SK-N-SH (cell line): ENCODE data around the gene NTMT2. TPM values are rescaled to one million over a fixed set of nuclear protein-coding genes. Genes with fewer than 3 reads are reported as not detected.
A peak's percentile ranks its signal among the peaks of the same experiment; 100 is the strongest.

ENCODE experiments used
- CTCF ChIA-PET: fragments of 300-600, 350-600 bp; formaldehyde crosslinking; extraction: SDS; loops from one replicate; lab custom pipeline; 2021; lab: Yijun Ruan, JAX
- POLR2A ChIA-PET: fragments of 350-600 bp; sonication (Branson Sonifier 250); formaldehyde crosslinking; extraction: SDS; loops from one replicate; lab custom pipeline; 2020; ENCODE audit warnings: antibody characterized with exemption, inconsistent platforms; lab: Yijun Ruan, JAX
- DNase-seq: peaks from one replicate; pipeline ENCODE4 v3.0.0; 2012
- H2AFZ ChIP-seq: fragments of 200-600 bp; sonication (generic); 2 replicates; pipeline ENCODE4 v1.8.1; 2016; ENCODE audit warnings: antibody characterized with exemption, mild to moderate bottlenecking, low read depth
- H3F3A ChIP-seq: fragments of 200-600 bp; sonication (generic); replicated peaks from 2 replicates; pipeline ENCODE3; 2016; ENCODE audit warnings: antibody characterized with exemption, mild to moderate bottlenecking; ENCODE audit not compliant: insufficient read depth
- H3K27ac ChIP-seq, 2 experiments: fragments of 200-500 bp in 1 of 2; fragments of 200-600 bp in 1 of 2; sonication (Bioruptor generic) in 1 of 2; sonication (generic), shearing (Covaris generic) in 1 of 2; 2 replicates each; pipeline versions ENCODE4 v1.5.1 to v1.6.1; 2014 to 2016; ENCODE audit warnings: low read depth in 2 of 2, inconsistent platforms in 1 of 2, low read length in 1 of 2, mild to moderate bottlenecking in 1 of 2, mixed read lengths in 1 of 2
- H3K27me3 ChIP-seq: fragments of 200-600 bp; sonication (generic), shearing (Covaris generic); 2 replicates; pipeline ENCODE4 v1.6.1; 2016; ENCODE audit warnings: mixed run types; ENCODE audit not compliant: insufficient read depth
- H3K36me3 ChIP-seq, 2 experiments: fragments of 200-500 bp in 1 of 2; fragments of 200-600 bp in 1 of 2; sonication (Bioruptor generic) in 1 of 2; sonication (generic) in 1 of 2; replicated peaks in 1 of 2; 2 replicates each; pipeline versions ENCODE3 to v1.5.1; 2014 to 2016; ENCODE audit warnings: low read length in 1 of 2, mild to moderate bottlenecking in 1 of 2; ENCODE audit not compliant: insufficient read depth in 2 of 2, control insufficient read depth in 1 of 2
- H3K4me1 ChIP-seq, 2 experiments: fragments of 200-500 bp in 1 of 2; fragments of 200-600 bp in 1 of 2; sonication (Bioruptor generic) in 1 of 2; sonication (generic), shearing (Covaris generic) in 1 of 2; 2 replicates each; pipeline versions ENCODE4 v1.5.1 to v1.6.1; 2014 to 2016; ENCODE audit warnings: low read depth in 1 of 2, low read length in 1 of 2, mixed run types in 1 of 2; ENCODE audit not compliant: insufficient read depth in 2 of 2, control insufficient read depth in 1 of 2
- H3K4me2 ChIP-seq: fragments of 200-600 bp; sonication (generic), shearing (Covaris generic); 2 replicates; pipeline ENCODE4 v1.6.1; 2017; ENCODE audit warnings: mixed run types
- H3K4me3 ChIP-seq, 2 experiments: fragments of 200-500 bp in 1 of 2; fragments of 200-600 bp in 1 of 2; sonication (Bioruptor generic) in 1 of 2; sonication (generic), shearing (Covaris generic) in 1 of 2; 2 replicates each; pipeline versions ENCODE4 v1.5.1 to v1.8.1; 2014 to 2016; ENCODE audit warnings: low read depth in 2 of 2, inconsistent platforms in 1 of 2, low read length in 1 of 2, mild to moderate bottlenecking in 1 of 2, mixed read lengths in 1 of 2, moderate library complexity in 1 of 2
- H3K79me2 ChIP-seq: fragments of 200-600 bp; sonication (generic); 2 replicates; pipeline ENCODE4 v1.8.1; 2017; ENCODE audit warnings: mild to moderate bottlenecking; ENCODE audit not compliant: insufficient read depth
- H3K9ac ChIP-seq: fragments of 200-600 bp; sonication (generic); 2 replicates; pipeline ENCODE4 v1.6.1; 2017; ENCODE audit warnings: mixed run types
- H3K9me2 ChIP-seq: fragments of 200-600 bp; sonication (generic); 2 replicates; pipeline ENCODE4 v1.6.1; 2017; ENCODE audit warnings: mixed run types
- H3K9me3 ChIP-seq: fragments of 200-600 bp; sonication (generic); 2 replicates; pipeline ENCODE4 v1.6.1; 2017; ENCODE audit warnings: mixed run types, mild to moderate bottlenecking, moderate library complexity
- H4K20me1 ChIP-seq: fragments of 200-600 bp; sonication (generic); 2 replicates; pipeline ENCODE4 v1.6.1; 2017; ENCODE audit warnings: mild to moderate bottlenecking, mixed run types; ENCODE audit not compliant: insufficient read depth
- CHD2 ChIP-seq: fragments of 150-350 bp; IDR thresholded peaks from 2 replicates; pipeline ENCODE4 v1.6.1; 2018; ENCODE audit warnings: low read length; ENCODE audit not compliant: partially characterized antibody
- ELF1 ChIP-seq: IDR thresholded peaks from 2 replicates; pipeline ENCODE4 v1.4.0; 2012
- EP300 ChIP-seq, 2 experiments: IDR thresholded peaks; 2 replicates each; pipeline versions ENCODE4 v1.4.0 to v1.6.1; 2012; ENCODE audit warnings: borderline replicate concordance in 1 of 2, low read depth in 1 of 2, low read length in 1 of 2
- EZH2phosphoT487 ChIP-seq: fragments of 200-600 bp; sonication (generic); IDR thresholded peaks from 2 replicates; pipeline ENCODE4 v1.6.1; 2017; ENCODE audit warnings: low read depth, mixed run types, mild to moderate bottlenecking, antibody characterized with exemption, moderate library complexity, borderline replicate concordance
- FOSL2 ChIP-seq: IDR thresholded peaks from 2 replicates; pipeline ENCODE4 v1.4.0; 2012; ENCODE audit warnings: low read depth, mild to moderate bottlenecking, moderate library complexity, borderline replicate concordance
- FOXM1 ChIP-seq: IDR thresholded peaks from 2 replicates; pipeline ENCODE4 v1.4.0; 2012; ENCODE audit warnings: low read depth, mild to moderate bottlenecking
- GABPA ChIP-seq: IDR thresholded peaks from 2 replicates; pipeline ENCODE4 v1.4.0; 2012; ENCODE audit warnings: low read depth, mild to moderate bottlenecking
- GATA2 ChIP-seq: sonication (generic); formaldehyde crosslinking; IDR thresholded peaks from 2 replicates; pipeline ENCODE4 v1.5.0; 2020; ENCODE audit warnings: mild to moderate bottlenecking, missing genetic modification reagents
- JUND ChIP-seq: IDR thresholded peaks from 2 replicates; pipeline ENCODE4 v1.4.0; 2012
- MXI1 ChIP-seq: IDR thresholded peaks from 2 replicates; pipeline ENCODE4 v1.6.1; 2012; ENCODE audit warnings: mild to moderate bottlenecking, low read depth, low read length, improper control_type of control experiment
- NFIC ChIP-seq: IDR thresholded peaks from 2 replicates; pipeline ENCODE4 v1.4.0; 2012; ENCODE audit warnings: borderline replicate concordance
- PBX3 ChIP-seq: IDR thresholded peaks from 2 replicates; pipeline ENCODE4; 2012
- POLR2AphosphoS5 ChIP-seq: IDR thresholded peaks from 2 replicates; pipeline ENCODE4 v1.6.1; 2012; ENCODE audit warnings: low read depth, low read length
- RCOR1 ChIP-seq: fragments of 150-350 bp; IDR thresholded peaks from 2 replicates; pipeline ENCODE4 v1.6.1; 2017; ENCODE audit warnings: antibody characterized with exemption, low read length
- RFX5 ChIP-seq: IDR thresholded peaks from 2 replicates; pipeline ENCODE4 v1.6.1; 2012; ENCODE audit warnings: mild to moderate bottlenecking, improper control_type of control experiment, low read length
- RXRA ChIP-seq: IDR thresholded peaks from 2 replicates; pipeline ENCODE4 v1.4.0; 2012; ENCODE audit warnings: low read depth, mild to moderate bottlenecking, borderline replicate concordance
- TCF12 ChIP-seq: IDR thresholded peaks from 2 replicates; pipeline ENCODE4 v1.4.0; 2012
- TEAD4 ChIP-seq: IDR thresholded peaks from 2 replicates; pipeline ENCODE4 v1.4.0; 2012; ENCODE audit warnings: mild to moderate bottlenecking, borderline replicate concordance; ENCODE audit not compliant: insufficient read depth
- USF1 ChIP-seq: IDR thresholded peaks from 2 replicates; pipeline ENCODE4 v1.4.0; 2012; ENCODE audit warnings: low read depth, borderline replicate concordance
- YY1 ChIP-seq: IDR thresholded peaks from 2 replicates; pipeline ENCODE4 v1.4.0; 2012; ENCODE audit warnings: low read depth, mild to moderate bottlenecking
- WGBS: methylation state at CpG from one replicate; pipeline ENCODE4 v1.1.6; 2017; ENCODE audit warnings: low lambda C conversion rate; 5-methylcytosine and 5-hydroxymethylcytosine counted together
- polyA plus RNA-seq, 3 experiments: library from polyadenylated mRNA; depleted of rRNA; stranded (reverse); fragments of >200 nt; gene quantifications; 2 replicates each; pipeline ENCODE4 v1.2.3, GENCODE V29; 2012
- TF ChIP-seq, protein P1 (sequence below): fragments of 200-600 bp; sonication (generic); IDR thresholded peaks from 2 replicates; pipeline ENCODE4 v1.6.1; 2017; ENCODE audit warnings: antibody characterized with exemption, mild to moderate bottlenecking, moderate library complexity
- TF ChIP-seq, protein P2 (sequence below): fragments of 150-350 bp; IDR thresholded peaks from 2 replicates; pipeline ENCODE4 v1.6.1; 2017; ENCODE audit warnings: antibody characterized with exemption, low read length, low read depth, borderline replicate concordance

The NTMT2 gene
- polyA plus RNA-seq, 1 of the 3 experiments (the other 2 are of a cell fraction): not detected

DNA sequence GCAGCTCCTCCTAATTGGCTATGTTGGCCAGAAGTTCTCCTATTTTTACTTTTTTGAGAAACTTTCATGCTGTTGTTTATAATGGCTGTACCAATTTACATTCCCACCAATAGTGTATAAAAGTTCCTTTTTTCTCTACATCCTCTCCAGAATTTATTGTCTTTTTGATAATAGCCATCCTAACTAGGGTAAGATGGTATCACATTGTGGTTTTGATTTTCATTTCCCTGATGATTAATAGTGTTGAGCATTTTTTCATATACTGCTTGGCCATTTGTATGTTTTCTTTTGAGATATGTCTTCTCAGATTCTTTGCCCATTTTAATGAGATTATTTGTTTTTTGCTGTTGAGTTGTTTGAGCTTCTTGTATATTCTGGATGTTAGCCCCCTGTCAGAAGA lies 46.8 kb downstream of the NTMT2 start:
- Histone ChIP-seq H2AFZ (no peak overlapping the region), H3K79me2 (no peaks in the 10 kb centered on the region), H3K9me2 (no peaks in the 10 kb centered on the region), H3K36me3 (no peaks in the 10 kb centered on the region), H3K27ac (peak overlapping the region in 1 of 2 experiments; percentile 38; a peak in 1 of 4 replicates), H3K27me3 (no peaks in the 10 kb centered on the region), H3K4me2 (0 out of 2 replicates have a peak overlapping the region, but pooled peaks have one; percentile 10), H3K9me3 (peaks cover 8% of the 10 kb centered on the region; the same call in 1 of the 2 replicates), H4K20me1 (no peaks in the 10 kb centered on the region), H3K4me1 (no peaks in the 10 kb centered on the region), H3K4me3 (no peak overlapping the region), H3F3A (peaks cover 12% of the 10 kb centered on the region), H3K9ac (no peak overlapping the region)
- POLR2A ChIA-PET: no interaction called here
- DNase-seq: no peak
- CTCF ChIA-PET: no interaction called here
- TF ChIP-seq EZH2phosphoT487 (no peak), TCF12 (peak; percentile 71), JUND (peak; percentile 27; the same call in 1 of the 2 replicates), PBX3 (peak; percentile 47), MXI1 (no peak)

DNA sequence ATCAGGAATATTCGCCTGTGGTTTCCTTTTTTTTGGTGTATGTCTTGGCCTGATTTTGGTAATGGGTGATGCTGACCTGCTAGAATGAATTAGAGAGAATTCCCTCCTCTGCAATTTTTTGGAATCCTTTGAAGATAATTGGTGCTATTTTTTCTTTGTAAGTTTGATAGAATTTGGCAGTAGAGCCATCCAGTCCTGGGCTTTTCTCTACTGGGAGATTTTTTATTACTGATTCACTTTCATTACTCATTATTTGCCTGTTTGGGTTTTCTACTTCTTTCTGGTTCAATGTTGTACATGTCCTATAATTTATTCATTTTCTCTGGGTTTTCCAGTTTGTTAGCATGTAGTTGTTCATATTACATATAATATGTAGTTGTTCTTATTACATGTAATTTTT lies 48.7 kb downstream of the NTMT2 start:
- H3K27me3 ChIP-seq: no peaks in the 10 kb centered on the region
- H2AFZ ChIP-seq: no peak overlapping the region
- no peaks in the 10 kb centered on the region for H3K9me2 ChIP-seq
- no peaks in the 10 kb centered on the region for H3K9me3 ChIP-seq
- ChIA-PET CTCF (no interaction called here), POLR2A (no interaction called here)
- no peak overlapping the region for H3K9ac ChIP-seq
- no peaks in the 10 kb centered on the region for H3K4me1 ChIP-seq
- 14% methylated on average over 1 of the region's 1 CpG for WGBS
- H4K20me1 ChIP-seq: no peaks in the 10 kb centered on the region
- no peaks in the 10 kb centered on the region for H3K36me3 ChIP-seq
- no peak for DNase-seq
- H3K27ac ChIP-seq: no peak overlapping the region; a peak in 1 of 4 replicates
- peaks cover 12% of the 10 kb centered on the region for H3F3A ChIP-seq
- H3K4me2 ChIP-seq: no peak overlapping the region
- no peaks in the 10 kb centered on the region for H3K79me2 ChIP-seq
- no peak overlapping the region for H3K4me3 ChIP-seq
- no peak for TF ChIP-seq TEAD4
- no peak for TF ChIP-seq RCOR1
- TF ChIP-seq CHD2: no peak
- TF ChIP-seq USF1: no peak
- no peak for TF ChIP-seq GABPA
- 0 out of 2 replicates have a peak, but pooled peaks have one; percentile 13 for TF ChIP-seq FOSL2
- peak; percentile 45; the same call in 1 of the 2 replicates for TF ChIP-seq PBX3
- no peak for TF ChIP-seq RXRA
- TF ChIP-seq ELF1: no peak
- 0 out of 2 replicates have a peak, but pooled peaks have one; percentile 21 for TF ChIP-seq JUND
- no peak for TF ChIP-seq TCF12
- TF ChIP-seq GATA2 (CRISPR knock-in tag): no peak
- TF ChIP-seq POLR2AphosphoS5: no peak
- no peak for TF ChIP-seq YY1
- no peak for TF ChIP-seq FOXM1
- TF ChIP-seq, protein P1, sequence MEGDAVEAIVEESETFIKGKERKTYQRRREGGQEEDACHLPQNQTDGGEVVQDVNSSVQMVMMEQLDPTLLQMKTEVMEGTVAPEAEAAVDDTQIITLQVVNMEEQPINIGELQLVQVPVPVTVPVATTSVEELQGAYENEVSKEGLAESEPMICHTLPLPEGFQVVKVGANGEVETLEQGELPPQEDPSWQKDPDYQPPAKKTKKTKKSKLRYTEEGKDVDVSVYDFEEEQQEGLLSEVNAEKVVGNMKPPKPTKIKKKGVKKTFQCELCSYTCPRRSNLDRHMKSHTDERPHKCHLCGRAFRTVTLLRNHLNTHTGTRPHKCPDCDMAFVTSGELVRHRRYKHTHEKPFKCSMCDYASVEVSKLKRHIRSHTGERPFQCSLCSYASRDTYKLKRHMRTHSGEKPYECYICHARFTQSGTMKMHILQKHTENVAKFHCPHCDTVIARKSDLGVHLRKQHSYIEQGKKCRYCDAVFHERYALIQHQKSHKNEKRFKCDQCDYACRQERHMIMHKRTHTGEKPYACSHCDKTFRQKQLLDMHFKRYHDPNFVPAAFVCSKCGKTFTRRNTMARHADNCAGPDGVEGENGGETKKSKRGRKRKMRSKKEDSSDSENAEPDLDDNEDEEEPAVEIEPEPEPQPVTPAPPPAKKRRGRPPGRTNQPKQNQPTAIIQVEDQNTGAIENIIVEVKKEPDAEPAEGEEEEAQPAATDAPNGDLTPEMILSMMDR: no peak
- TF ChIP-seq, protein P2, sequence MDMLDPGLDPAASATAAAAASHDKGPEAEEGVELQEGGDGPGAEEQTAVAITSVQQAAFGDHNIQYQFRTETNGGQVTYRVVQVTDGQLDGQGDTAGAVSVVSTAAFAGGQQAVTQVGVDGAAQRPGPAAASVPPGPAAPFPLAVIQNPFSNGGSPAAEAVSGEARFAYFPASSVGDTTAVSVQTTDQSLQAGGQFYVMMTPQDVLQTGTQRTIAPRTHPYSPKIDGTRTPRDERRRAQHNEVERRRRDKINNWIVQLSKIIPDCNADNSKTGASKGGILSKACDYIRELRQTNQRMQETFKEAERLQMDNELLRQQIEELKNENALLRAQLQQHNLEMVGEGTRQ: no peak
- TF ChIP-seq NFIC: no peak
- TF ChIP-seq RFX5: no peak
- 0 out of 4 replicates have a peak, but pooled peaks of 1 of the 2 experiments have one; percentile 17 for TF ChIP-seq EP300 (IDR thresholded peaks at IDR 0.05; ENCODE audit: borderline replicate concordance in 1 of 2, low read depth in 1 of 2, low read length in 1 of 2)
